Vagina (tissue), 2 donors: Measurements from ENCODE around the gene TNIP1. TPM values are rescaled to one million over a fixed set of nuclear protein-coding genes. Genes with fewer than 3 reads are reported as not detected.
A peak's percentile ranks its signal among the peaks of the same experiment; 100 is the strongest.

Source experiments
- DNase-seq, 2 donors: peaks; one replicate each; pipeline ENCODE4 v3.0.0-alpha.2; 2017; ENCODE audit errors: extremely low spot score in 2 of 2
- H3K27ac ChIP-seq: fragments of 200-600 bp; sonication (generic); one replicate; pipeline ENCODE4 v1.5.1; 2019
- H3K27me3 ChIP-seq: fragments of 200-600 bp; sonication (generic); one replicate; pipeline ENCODE4 v1.5.1; 2019
- H3K36me3 ChIP-seq, 2 donors: fragments of 200-600 bp; sonication (generic); one replicate each; pipeline ENCODE4 v1.5.1; 2017 to 2019
- H3K4me1 ChIP-seq: fragments of 200-600 bp; sonication (generic); one replicate; pipeline ENCODE4 v1.5.1; 2019
- H3K4me3 ChIP-seq, 2 donors: fragments of 200-600 bp; sonication (generic); 1 replicate in 1 of 2; 2 replicates in 1 of 2; pipeline ENCODE4 v1.5.1; 2016 to 2019
- H3K9me3 ChIP-seq: fragments of 200-600 bp; sonication (generic); one replicate; pipeline ENCODE4 v1.5.1; 2019
- POLR2A ChIP-seq, 2 donors: fragments of 450-650 bp; IDR thresholded peaks; one replicate each; pipeline ENCODE4 v1.6.1; 2017; ENCODE audit warnings: antibody characterized with exemption in 2 of 2, mild to moderate bottlenecking in 2 of 2, moderate library complexity in 2 of 2
- POLR2AphosphoS5 ChIP-seq, 2 donors: sonication (generic); formaldehyde crosslinking; IDR thresholded peaks; one replicate each; pipeline ENCODE4 v1.9.0; 2017; ENCODE audit warnings: antibody characterized with exemption in 2 of 2, mild to moderate bottlenecking in 2 of 2, low read depth in 1 of 2; ENCODE audit not compliant: insufficient read depth in 1 of 2
- intact Hi-C: fragments of 100-400 bp; cut with DNase I; formaldehyde crosslinking; loops from one replicate; pipeline ENCODE4 v1.15.1; 2023
- total RNA-seq: library from RNA; depleted of rRNA; stranded (reverse); fragments of >200 nt; gene quantifications from one replicate; pipeline ENCODE4 v1.2.3, GENCODE V29; 2016
- TF ChIP-seq, protein P1 (sequence below), 3 experiments: fragments of 450-650 bp in 2 of 3; fragments of 200-600 bp in 1 of 3; sonication (generic) in 1 of 3; IDR thresholded peaks; one replicate each; pipeline ENCODE4 v1.5.1; 2017 to 2019; ENCODE audit warnings: antibody characterized with exemption in 3 of 3, mild to moderate bottlenecking in 2 of 3, moderate library complexity in 2 of 3

TNIP1 gene
- total RNA-seq, 1 donor from 2014 or later = 92.6 TPM

DNA sequence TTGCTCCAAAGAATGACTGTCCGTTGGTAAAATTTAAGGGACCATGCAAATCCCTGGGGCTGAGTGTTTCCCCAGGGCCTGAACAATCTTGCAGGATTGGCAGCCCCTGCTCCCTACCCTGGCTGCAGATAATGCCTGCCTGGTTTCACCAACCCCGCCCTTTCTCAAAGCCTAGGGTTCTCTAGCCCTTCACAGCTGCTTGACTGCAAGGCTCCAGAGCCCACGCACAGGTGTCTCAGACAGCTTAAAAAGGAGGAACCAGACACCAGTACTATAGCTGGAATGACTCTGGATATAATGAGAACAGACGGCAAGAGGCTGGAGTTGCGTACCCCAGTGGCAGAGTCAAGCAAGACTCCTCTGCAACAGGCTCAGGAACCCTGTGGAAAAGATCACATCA, 25.2 kb upstream of the TNIP1 start:
- Histone ChIP-seq H3K27ac (no peak overlapping the region), H3K36me3 (peaks cover 0 to 14% of the 10 kb centered on the region in 2 donors), H3K4me3 (no peak overlapping the region), H3K9me3 (no peaks in the 10 kb centered on the region), H3K4me1 (peaks cover 35% of the 10 kb centered on the region), H3K27me3 (no peaks in the 10 kb centered on the region)
- TF ChIP-seq POLR2AphosphoS5 (IDR thresholded peaks at IDR 0.05; ENCODE audit: insufficient read depth in 1 of 2, low read depth in 1 of 2) (no peak), POLR2A (IDR thresholded peaks at IDR 0.05) (no peak)
- TF ChIP-seq, protein P1, sequence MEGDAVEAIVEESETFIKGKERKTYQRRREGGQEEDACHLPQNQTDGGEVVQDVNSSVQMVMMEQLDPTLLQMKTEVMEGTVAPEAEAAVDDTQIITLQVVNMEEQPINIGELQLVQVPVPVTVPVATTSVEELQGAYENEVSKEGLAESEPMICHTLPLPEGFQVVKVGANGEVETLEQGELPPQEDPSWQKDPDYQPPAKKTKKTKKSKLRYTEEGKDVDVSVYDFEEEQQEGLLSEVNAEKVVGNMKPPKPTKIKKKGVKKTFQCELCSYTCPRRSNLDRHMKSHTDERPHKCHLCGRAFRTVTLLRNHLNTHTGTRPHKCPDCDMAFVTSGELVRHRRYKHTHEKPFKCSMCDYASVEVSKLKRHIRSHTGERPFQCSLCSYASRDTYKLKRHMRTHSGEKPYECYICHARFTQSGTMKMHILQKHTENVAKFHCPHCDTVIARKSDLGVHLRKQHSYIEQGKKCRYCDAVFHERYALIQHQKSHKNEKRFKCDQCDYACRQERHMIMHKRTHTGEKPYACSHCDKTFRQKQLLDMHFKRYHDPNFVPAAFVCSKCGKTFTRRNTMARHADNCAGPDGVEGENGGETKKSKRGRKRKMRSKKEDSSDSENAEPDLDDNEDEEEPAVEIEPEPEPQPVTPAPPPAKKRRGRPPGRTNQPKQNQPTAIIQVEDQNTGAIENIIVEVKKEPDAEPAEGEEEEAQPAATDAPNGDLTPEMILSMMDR (IDR thresholded peaks at IDR 0.05) = no peak
- no peak for DNase-seq
- intact Hi-C loops = loop anchor here (5.0 kb wide), 1 partner anchor 99 kb away; no protein-coding TSS in a partner anchor

GRCh38 chr5:151105561-151105960, 24.7 kb upstream of the TNIP1 start:
- no peaks in the 10 kb centered on the region for H3K9me3 ChIP-seq
- H3K4me3 ChIP-seq = no peak overlapping the region
- peaks cover 35% of the 10 kb centered on the region for H3K4me1 ChIP-seq
- intact Hi-C loops = loop anchor here (5.0 kb wide), 1 partner anchor 98 kb away; no protein-coding TSS in a partner anchor
- no peaks in the 10 kb centered on the region for H3K27me3 ChIP-seq
- H3K27ac ChIP-seq = peak overlapping the region; percentile 3
- no peak for DNase-seq
- no peak for TF ChIP-seq POLR2AphosphoS5 (IDR thresholded peaks at IDR 0.05; ENCODE audit: insufficient read depth in 1 of 2, low read depth in 1 of 2)
- TF ChIP-seq, protein P1 (IDR thresholded peaks at IDR 0.05) = no peak
- no peak for TF ChIP-seq POLR2A (IDR thresholded peaks at IDR 0.05)
- peaks cover 0 to 15% of the 10 kb centered on the region in 2 donors for H3K36me3 ChIP-seq

- intact Hi-C loops = loop anchor here (5.0 kb wide), 1 partner anchor 97 kb away; no protein-coding TSS in a partner anchor
- Histone ChIP-seq H3K36me3 (peaks cover 0 to 15% of the 10 kb centered on the region in 2 donors), H3K4me3 (no peak overlapping the region), H3K27ac (peak overlapping the region; percentile 82), H3K9me3 (no peaks in the 10 kb centered on the region), H3K27me3 (no peaks in the 10 kb centered on the region), H3K4me1 (peaks cover 35% of the 10 kb centered on the region)
- DNase-seq = peak in 1 of 2 donors; percentile 96
- no peak for TF ChIP-seq POLR2A (IDR thresholded peaks at IDR 0.05)
- TF ChIP-seq POLR2AphosphoS5 (IDR thresholded peaks at IDR 0.05; ENCODE audit: insufficient read depth in 1 of 2, low read depth in 1 of 2) = peak; percentile 36 to 82
- TF ChIP-seq, protein P1 (IDR thresholded peaks at IDR 0.05) = no peak
Observed at GRCh38 chr5:151104795-151105194, 24.0 kb upstream of the TNIP1 start.

DNA sequence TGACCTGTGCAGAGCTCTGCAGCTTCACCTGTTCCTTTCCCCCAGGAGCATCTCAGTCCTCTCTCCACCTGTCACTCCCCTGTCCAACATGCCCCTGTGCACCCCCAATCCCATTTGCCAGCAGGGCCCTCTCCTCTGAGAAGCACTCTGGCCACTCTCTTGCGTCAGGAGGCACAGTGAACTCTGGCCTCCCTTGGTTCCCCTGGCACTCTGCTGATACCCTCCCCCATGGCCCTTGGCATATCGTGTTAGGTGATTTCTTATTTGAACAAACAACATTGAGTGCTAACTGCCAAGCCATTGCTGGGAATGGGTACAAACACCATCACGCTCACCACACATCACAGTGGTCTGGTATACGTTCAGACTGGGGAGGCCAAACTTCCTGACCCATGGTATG, 20.9 kb upstream of the TNIP1 start:
- no peak overlapping the region for H3K4me3 ChIP-seq
- intact Hi-C loops = no loop called here
- H3K4me1 ChIP-seq = peaks cover 27% of the 10 kb centered on the region
- H3K27me3 ChIP-seq = no peaks in the 10 kb centered on the region
- no peaks in the 10 kb centered on the region for H3K9me3 ChIP-seq
- TF ChIP-seq POLR2A (IDR thresholded peaks at IDR 0.05) = no peak
- TF ChIP-seq, protein P1 (IDR thresholded peaks at IDR 0.05) = no peak
- no peak for TF ChIP-seq POLR2AphosphoS5 (IDR thresholded peaks at IDR 0.05; ENCODE audit: insufficient read depth in 1 of 2, low read depth in 1 of 2)
- peaks cover 0 to 3% of the 10 kb centered on the region in 2 donors for H3K36me3 ChIP-seq
- DNase-seq = no peak
- no peak overlapping the region for H3K27ac ChIP-seq

- Histone ChIP-seq H3K4me1 (peaks cover 31% of the 10 kb centered on the region), H3K36me3 (peaks cover 0 to 3% of the 10 kb centered on the region in 2 donors), H3K27ac (no peak overlapping the region)
Observed at GRCh38 chr5:151101151-151101550, 20.3 kb upstream of the TNIP1 start.

More at GRCh38 chr5:151101151-151101550, 20.3 kb upstream of the TNIP1 start:
- H3K27me3 ChIP-seq = no peaks in the 10 kb centered on the region
- intact Hi-C loops = no loop called here
- TF ChIP-seq, protein P1 (IDR thresholded peaks at IDR 0.05) = no peak
- TF ChIP-seq POLR2A (IDR thresholded peaks at IDR 0.05) (no peak), POLR2AphosphoS5 (IDR thresholded peaks at IDR 0.05; ENCODE audit: insufficient read depth in 1 of 2, low read depth in 1 of 2) (no peak)
- DNase-seq = no peak
- no peak overlapping the region for H3K4me3 ChIP-seq
- H3K9me3 ChIP-seq = no peaks in the 10 kb centered on the region
